Measurements from ENCODE around the gene ATG9B. TPM values are rescaled to one million over a fixed set of nuclear protein-coding genes. Genes with fewer than 3 reads are reported as not detected.

Gene ATG9B
- polyA plus RNA-seq, 2 donors = 36.0 to 143 TPM

DNA sequence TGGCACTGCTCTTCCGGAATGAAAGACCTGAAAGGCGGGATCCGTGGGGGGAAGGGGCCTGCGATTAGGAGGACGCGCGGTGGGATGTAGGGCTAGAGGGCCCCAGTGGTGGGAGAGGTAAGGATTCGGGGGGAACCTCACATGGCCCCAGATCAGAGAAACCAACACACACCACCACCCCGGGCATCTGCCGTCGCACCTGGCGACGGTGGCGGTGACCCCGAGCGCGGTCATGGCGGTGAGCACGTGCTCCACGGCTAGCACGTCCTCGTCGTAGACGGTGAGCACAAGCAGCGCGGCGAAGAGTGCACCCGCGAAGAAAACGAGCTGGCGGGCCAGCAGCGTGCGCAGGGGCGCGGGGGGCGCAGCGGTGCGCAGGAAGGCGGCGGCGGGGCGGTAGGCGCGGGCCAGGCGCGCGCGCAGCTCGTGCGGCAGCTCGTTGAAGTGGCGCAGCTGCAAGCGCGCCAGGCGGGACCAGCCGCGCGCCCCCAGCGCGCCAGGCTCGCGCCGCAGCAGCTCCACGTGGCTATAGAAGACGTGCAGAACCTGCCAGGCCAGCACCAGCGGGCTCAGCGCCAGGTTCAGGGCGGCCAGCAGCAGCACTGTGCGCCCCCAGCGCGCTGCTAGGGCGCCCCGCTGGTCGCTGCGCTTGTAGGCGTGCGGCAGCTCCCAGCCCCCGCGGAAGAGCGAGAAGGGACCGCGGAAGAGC is 5.7 kb downstream of the ATG9B start:
- Histone ChIP-seq H3K27me3 (ENCODE audit: control insufficient read depth in 1 of 2, insufficient read depth in 2 of 2, low read length in 2 of 2) (peaks cover 0 to 7% of the 10 kb centered on the region in 2 donors), H3K27ac (ENCODE audit: low read depth in 2 of 2, low read length in 1 of 2) (no peak overlapping the region), H3K4me1 (ENCODE audit: control insufficient read depth in 2 of 2, insufficient read depth in 2 of 2, low read length in 1 of 2) (peaks cover 2 to 21% of the 10 kb centered on the region in 2 donors), H3K4me3 (ENCODE audit: low read depth in 1 of 2, low read length in 2 of 2) (peak overlapping the region; percentile 19 to 37), H3K9me3 (ENCODE audit: control insufficient read depth in 2 of 2, insufficient read depth in 1 of 2, low read depth in 1 of 2, low read length in 1 of 2) (peaks cover 0 to 5% of the 10 kb centered on the region in 2 donors), H3K36me3 (ENCODE audit: control insufficient read depth in 2 of 2, insufficient read depth in 2 of 2, low read length in 1 of 2) (no peaks in the 10 kb centered on the region)
- 2% methylated on average over 65 to 82 of the region's 82 CpGs for WGBS, 2 donors

- Histone ChIP-seq H3K36me3 (ENCODE audit: control insufficient read depth in 2 of 2, insufficient read depth in 2 of 2, low read length in 1 of 2) (no peaks in the 10 kb centered on the region), H3K4me1 (ENCODE audit: control insufficient read depth in 2 of 2, insufficient read depth in 2 of 2, low read length in 1 of 2) (peaks cover 7 to 26% of the 10 kb centered on the region in 2 donors), H3K9me3 (ENCODE audit: control insufficient read depth in 2 of 2, insufficient read depth in 1 of 2, low read depth in 1 of 2, low read length in 1 of 2) (peaks cover 0 to 5% of the 10 kb centered on the region in 2 donors), H3K27me3 (ENCODE audit: control insufficient read depth in 1 of 2, insufficient read depth in 2 of 2, low read length in 2 of 2) (peaks cover 0 to 7% of the 10 kb centered on the region in 2 donors), H3K4me3 (ENCODE audit: low read depth in 1 of 2, low read length in 2 of 2) (peak overlapping the region; percentile 19 to 20), H3K27ac (ENCODE audit: low read depth in 2 of 2, low read length in 1 of 2) (no peak overlapping the region)
- 6 to 7% methylated on average over 31 to 34 of the region's 34 CpGs for WGBS, 2 donors
Measured at GRCh38 chr7:151017953-151018420, 6.3 kb downstream of the ATG9B start.

- Histone ChIP-seq H3K27me3 (ENCODE audit: control insufficient read depth in 1 of 2, insufficient read depth in 2 of 2, low read length in 2 of 2) (peaks cover 0 to 7% of the 10 kb centered on the region in 2 donors), H3K4me1 (ENCODE audit: control insufficient read depth in 2 of 2, insufficient read depth in 2 of 2, low read length in 1 of 2) (peaks cover 7 to 28% of the 10 kb centered on the region in 2 donors), H3K4me3 (ENCODE audit: low read depth in 1 of 2, low read length in 2 of 2) (no peak overlapping the region), H3K27ac (ENCODE audit: low read depth in 2 of 2, low read length in 1 of 2) (no peak overlapping the region), H3K36me3 (ENCODE audit: control insufficient read depth in 2 of 2, insufficient read depth in 2 of 2, low read length in 1 of 2) (no peaks in the 10 kb centered on the region), H3K9me3 (ENCODE audit: control insufficient read depth in 2 of 2, insufficient read depth in 1 of 2, low read depth in 1 of 2, low read length in 1 of 2) (peaks cover 0 to 5% of the 10 kb centered on the region in 2 donors)
- WGBS, 2 donors = 45 to 47% methylated on average over 13 of the region's 13 CpGs
Measured at GRCh38 chr7:151017370-151017952, 6.8 kb downstream of the ATG9B start.

DNA sequence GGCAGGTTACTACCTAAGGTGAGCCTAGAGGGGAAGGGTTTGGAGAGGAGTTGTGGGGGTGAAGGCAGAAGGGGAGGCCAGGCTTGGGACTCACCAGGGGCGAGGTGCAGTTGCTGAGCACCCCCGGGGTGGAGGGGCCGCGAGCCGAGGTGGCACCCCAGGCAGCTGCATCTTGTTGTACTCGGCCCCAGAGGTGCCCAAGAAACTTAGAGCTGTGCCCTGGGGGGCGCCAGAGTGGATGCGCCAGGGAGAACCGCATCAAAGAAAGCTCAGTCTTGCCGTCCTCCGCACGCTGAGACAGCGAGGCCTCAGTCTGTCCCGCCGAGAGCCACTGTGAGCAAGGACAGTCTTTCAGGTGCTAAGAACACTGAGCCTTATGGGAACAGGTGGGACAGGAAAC is 7.4 kb downstream of the ATG9B start:
- peaks cover 0 to 7% of the 10 kb centered on the region in 2 donors for H3K27me3 ChIP-seq (ENCODE audit: control insufficient read depth in 1 of 2, insufficient read depth in 2 of 2, low read length in 2 of 2)

DNA sequence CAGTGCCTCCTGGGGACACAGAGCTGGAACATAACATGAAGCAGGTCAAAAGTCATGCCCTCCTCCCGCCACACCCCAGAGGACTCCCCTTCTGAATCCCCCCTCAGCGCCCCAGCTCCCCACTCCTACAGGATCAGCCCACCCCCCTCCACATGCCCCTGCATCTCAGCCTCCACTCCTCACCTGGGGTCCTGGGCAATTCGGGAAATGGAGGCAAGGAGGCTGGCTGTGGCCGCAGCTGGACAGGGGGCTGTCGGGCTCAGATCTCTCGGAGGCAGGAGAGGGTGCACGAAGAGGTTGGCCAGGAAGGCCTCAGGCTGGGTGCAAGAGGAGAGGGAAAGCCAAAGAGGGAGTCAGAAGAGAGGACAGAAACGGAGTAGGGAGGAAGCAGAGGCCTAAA is 7.8 kb downstream of the ATG9B start:
- Histone ChIP-seq H3K36me3 (ENCODE audit: control insufficient read depth in 2 of 2, insufficient read depth in 2 of 2, low read length in 1 of 2) (no peaks in the 10 kb centered on the region), H3K4me3 (ENCODE audit: low read depth in 1 of 2, low read length in 2 of 2) (no peak overlapping the region), H3K27ac (ENCODE audit: low read depth in 2 of 2, low read length in 1 of 2) (no peak overlapping the region), H3K9me3 (ENCODE audit: control insufficient read depth in 2 of 2, insufficient read depth in 1 of 2, low read depth in 1 of 2, low read length in 1 of 2) (peaks cover 0 to 5% of the 10 kb centered on the region in 2 donors), H3K4me1 (ENCODE audit: control insufficient read depth in 2 of 2, insufficient read depth in 2 of 2, low read length in 1 of 2) (peaks cover 7 to 28% of the 10 kb centered on the region in 2 donors), H3K27me3 (ENCODE audit: control insufficient read depth in 1 of 2, insufficient read depth in 2 of 2, low read length in 2 of 2) (peaks cover 0 to 7% of the 10 kb centered on the region in 2 donors)
- WGBS, 2 donors = 86 to 89% methylated on average over 8 of the region's 8 CpGs

More for the DNA sequence above, 7.4 kb downstream of the ATG9B start:
- Histone ChIP-seq H3K9me3 (ENCODE audit: control insufficient read depth in 2 of 2, insufficient read depth in 1 of 2, low read depth in 1 of 2, low read length in 1 of 2) (peaks cover 0 to 5% of the 10 kb centered on the region in 2 donors), H3K4me3 (ENCODE audit: low read depth in 1 of 2, low read length in 2 of 2) (no peak overlapping the region), H3K27ac (ENCODE audit: low read depth in 2 of 2, low read length in 1 of 2) (no peak overlapping the region), H3K4me1 (ENCODE audit: control insufficient read depth in 2 of 2, insufficient read depth in 2 of 2, low read length in 1 of 2) (peaks cover 7 to 28% of the 10 kb centered on the region in 2 donors), H3K36me3 (ENCODE audit: control insufficient read depth in 2 of 2, insufficient read depth in 2 of 2, low read length in 1 of 2) (no peaks in the 10 kb centered on the region)
- WGBS, 2 donors = 87 to 88% methylated on average over 15 of the region's 15 CpGs

DNA sequence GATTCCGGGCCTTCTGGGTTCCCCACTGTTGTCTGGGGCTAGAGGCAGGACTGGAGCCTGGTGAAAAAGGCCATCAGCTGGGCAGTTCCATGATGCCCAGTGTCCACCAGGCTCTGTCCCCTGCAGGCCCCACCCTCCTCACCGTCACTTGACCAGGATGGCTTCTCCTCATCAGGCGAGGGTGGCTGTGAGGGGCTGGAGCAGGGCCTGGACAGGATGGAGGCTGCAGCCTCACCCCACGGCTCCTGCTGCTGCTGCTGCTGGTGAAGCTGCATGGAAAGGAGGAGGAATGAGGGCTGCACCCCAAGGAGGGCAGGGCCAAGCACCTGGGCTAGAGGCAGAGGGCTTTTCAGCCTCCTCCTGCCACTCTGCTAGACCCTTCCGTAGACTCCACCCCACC is 8.3 kb downstream of the ATG9B start:
- Histone ChIP-seq H3K9me3 (ENCODE audit: control insufficient read depth in 2 of 2, insufficient read depth in 1 of 2, low read depth in 1 of 2, low read length in 1 of 2) (peaks cover 0 to 5% of the 10 kb centered on the region in 2 donors), H3K27me3 (ENCODE audit: control insufficient read depth in 1 of 2, insufficient read depth in 2 of 2, low read length in 2 of 2) (peaks cover 0 to 7% of the 10 kb centered on the region in 2 donors), H3K4me3 (ENCODE audit: low read depth in 1 of 2, low read length in 2 of 2) (no peak overlapping the region), H3K4me1 (ENCODE audit: control insufficient read depth in 2 of 2, insufficient read depth in 2 of 2, low read length in 1 of 2) (peaks cover 7 to 28% of the 10 kb centered on the region in 2 donors), H3K27ac (ENCODE audit: low read depth in 2 of 2, low read length in 1 of 2) (peak overlapping the region in 1 of 2 donors; percentile 6), H3K36me3 (ENCODE audit: control insufficient read depth in 2 of 2, insufficient read depth in 2 of 2, low read length in 1 of 2) (no peaks in the 10 kb centered on the region)
- 82 to 85% methylated on average over 5 of the region's 5 CpGs for WGBS, 2 donors

- WGBS, 2 donors = 64 to 66% methylated on average over 8 of the region's 8 CpGs
- no peak overlapping the region for H3K4me3 ChIP-seq (ENCODE audit: low read depth in 1 of 2, low read length in 2 of 2)
- no peaks in the 10 kb centered on the region for H3K36me3 ChIP-seq (ENCODE audit: control insufficient read depth in 2 of 2, insufficient read depth in 2 of 2, low read length in 1 of 2)
- no peak overlapping the region for H3K27ac ChIP-seq (ENCODE audit: low read depth in 2 of 2, low read length in 1 of 2)
- H3K27me3 ChIP-seq (ENCODE audit: control insufficient read depth in 1 of 2, insufficient read depth in 2 of 2, low read length in 2 of 2) = peaks cover 0 to 4% of the 10 kb centered on the region in 2 donors
- peaks cover 0 to 5% of the 10 kb centered on the region in 2 donors for H3K9me3 ChIP-seq (ENCODE audit: control insufficient read depth in 2 of 2, insufficient read depth in 1 of 2, low read depth in 1 of 2, low read length in 1 of 2)
- peaks cover 7 to 28% of the 10 kb centered on the region in 2 donors for H3K4me1 ChIP-seq (ENCODE audit: control insufficient read depth in 2 of 2, insufficient read depth in 2 of 2, low read length in 1 of 2)
Measured at GRCh38 chr7:151014950-151015349, 9.3 kb downstream of the ATG9B start.

- Histone ChIP-seq H3K4me1 (ENCODE audit: control insufficient read depth in 2 of 2, insufficient read depth in 2 of 2, low read length in 1 of 2) (peaks cover 7 to 23% of the 10 kb centered on the region in 2 donors), H3K27ac (ENCODE audit: low read depth in 2 of 2, low read length in 1 of 2) (peak overlapping the region in 1 of 2 donors; percentile 0), H3K27me3 (ENCODE audit: control insufficient read depth in 1 of 2, insufficient read depth in 2 of 2, low read length in 2 of 2) (no peaks in the 10 kb centered on the region), H3K9me3 (ENCODE audit: control insufficient read depth in 2 of 2, insufficient read depth in 1 of 2, low read depth in 1 of 2, low read length in 1 of 2) (peaks cover 0 to 2% of the 10 kb centered on the region in 2 donors), H3K36me3 (ENCODE audit: control insufficient read depth in 2 of 2, insufficient read depth in 2 of 2, low read length in 1 of 2) (no peaks in the 10 kb centered on the region), H3K4me3 (ENCODE audit: low read depth in 1 of 2, low read length in 2 of 2) (peak overlapping the region; percentile 12 to 26)
- WGBS, 2 donors = 13 to 23% methylated on average over 55 of the region's 55 CpGs
Measured at GRCh38 chr7:151013733-151014497, 10.4 kb downstream of the ATG9B start.

- Histone ChIP-seq H3K27me3 (ENCODE audit: control insufficient read depth in 1 of 2, insufficient read depth in 2 of 2, low read length in 2 of 2) (no peaks in the 10 kb centered on the region), H3K27ac (ENCODE audit: low read depth in 2 of 2, low read length in 1 of 2) (no peak overlapping the region), H3K9me3 (ENCODE audit: control insufficient read depth in 2 of 2, insufficient read depth in 1 of 2, low read depth in 1 of 2, low read length in 1 of 2) (no peaks in the 10 kb centered on the region), H3K4me1 (ENCODE audit: control insufficient read depth in 2 of 2, insufficient read depth in 2 of 2, low read length in 1 of 2) (peaks cover 7 to 18% of the 10 kb centered on the region in 2 donors), H3K4me3 (ENCODE audit: low read depth in 1 of 2, low read length in 2 of 2) (peak overlapping the region in 1 of 2 donors; percentile 12), H3K36me3 (ENCODE audit: control insufficient read depth in 2 of 2, insufficient read depth in 2 of 2, low read length in 1 of 2) (no peaks in the 10 kb centered on the region)
- WGBS, 2 donors = 15 to 16% methylated on average over 21 to 26 of the region's 26 CpGs
Measured at GRCh38 chr7:151013356-151013732, 10.9 kb downstream of the ATG9B start.

Data from esophagus (tissue), 2 donors.